ENCODE data around the gene GTF2I.
"Not testable (repeated sequence)": the region's sequence is repeated elsewhere in the genome, so short reads cannot be mapped to it uniquely, and the experiment has no call there.

Gene GTF2I

GRCh38 chr7:74722153-74722552 lies 64.6 kb downstream of the GTF2I start:
- TF ChIP-seq, protein P1, sequence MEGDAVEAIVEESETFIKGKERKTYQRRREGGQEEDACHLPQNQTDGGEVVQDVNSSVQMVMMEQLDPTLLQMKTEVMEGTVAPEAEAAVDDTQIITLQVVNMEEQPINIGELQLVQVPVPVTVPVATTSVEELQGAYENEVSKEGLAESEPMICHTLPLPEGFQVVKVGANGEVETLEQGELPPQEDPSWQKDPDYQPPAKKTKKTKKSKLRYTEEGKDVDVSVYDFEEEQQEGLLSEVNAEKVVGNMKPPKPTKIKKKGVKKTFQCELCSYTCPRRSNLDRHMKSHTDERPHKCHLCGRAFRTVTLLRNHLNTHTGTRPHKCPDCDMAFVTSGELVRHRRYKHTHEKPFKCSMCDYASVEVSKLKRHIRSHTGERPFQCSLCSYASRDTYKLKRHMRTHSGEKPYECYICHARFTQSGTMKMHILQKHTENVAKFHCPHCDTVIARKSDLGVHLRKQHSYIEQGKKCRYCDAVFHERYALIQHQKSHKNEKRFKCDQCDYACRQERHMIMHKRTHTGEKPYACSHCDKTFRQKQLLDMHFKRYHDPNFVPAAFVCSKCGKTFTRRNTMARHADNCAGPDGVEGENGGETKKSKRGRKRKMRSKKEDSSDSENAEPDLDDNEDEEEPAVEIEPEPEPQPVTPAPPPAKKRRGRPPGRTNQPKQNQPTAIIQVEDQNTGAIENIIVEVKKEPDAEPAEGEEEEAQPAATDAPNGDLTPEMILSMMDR (IDR thresholded peaks at IDR 0.05; ENCODE audit: low read depth, low read length): no peak
- no peak overlapping the region for H3K4me3 ChIP-seq (ENCODE audit: low read depth, low read length)
- in situ Hi-C loops (cut with HindIII; ENCODE audit: low sequenced_read_pairs): no loop called here
- DNase-seq (ENCODE audit: low read depth, low spot score): no peak

DNA sequence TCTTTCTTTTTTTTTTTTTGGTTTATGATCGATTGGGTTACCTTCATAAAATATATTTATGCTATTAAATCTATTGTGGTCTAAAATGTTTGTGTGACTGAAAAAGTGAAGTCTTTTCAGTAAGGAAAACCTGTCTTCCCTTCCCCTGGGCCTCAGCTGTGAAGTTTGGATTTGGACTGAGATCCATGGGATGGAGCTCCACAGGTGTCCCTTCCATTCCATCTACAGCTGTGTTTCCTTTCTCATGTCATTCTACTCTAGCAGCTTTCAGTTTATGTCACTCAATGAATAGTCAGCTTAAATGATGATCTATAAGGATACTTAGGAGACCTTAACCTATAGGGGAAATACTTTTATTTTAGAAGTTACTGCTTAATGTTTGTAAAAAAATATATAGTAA lies 68.3 kb downstream of the GTF2I start:
- no peak overlapping the region for H3K4me3 ChIP-seq (ENCODE audit: low read depth, low read length)
- no peak for DNase-seq (ENCODE audit: low read depth, low spot score)
- in situ Hi-C loops (cut with HindIII; ENCODE audit: low sequenced_read_pairs): no loop called here
- TF ChIP-seq, protein P1 (IDR thresholded peaks at IDR 0.05; ENCODE audit: low read depth, low read length): no peak

- no peak overlapping the region for H3K4me3 ChIP-seq (ENCODE audit: low read depth, low read length)
- in situ Hi-C loops (cut with HindIII; ENCODE audit: low sequenced_read_pairs): no loop called here
- DNase-seq (ENCODE audit: low read depth, low spot score): no peak
- TF ChIP-seq, protein P1 (IDR thresholded peaks at IDR 0.05; ENCODE audit: low read depth, low read length): no peak
Measured at GRCh38 chr7:74726309-74727101, 69.0 kb downstream of the GTF2I start.

GRCh38 chr7:74728686-74729085 lies 71.2 kb downstream of the GTF2I start:
- in situ Hi-C loops (cut with HindIII; ENCODE audit: low sequenced_read_pairs); H3K4me3 ChIP-seq (ENCODE audit: low read depth, low read length): not testable (repeated sequence)

DNA sequence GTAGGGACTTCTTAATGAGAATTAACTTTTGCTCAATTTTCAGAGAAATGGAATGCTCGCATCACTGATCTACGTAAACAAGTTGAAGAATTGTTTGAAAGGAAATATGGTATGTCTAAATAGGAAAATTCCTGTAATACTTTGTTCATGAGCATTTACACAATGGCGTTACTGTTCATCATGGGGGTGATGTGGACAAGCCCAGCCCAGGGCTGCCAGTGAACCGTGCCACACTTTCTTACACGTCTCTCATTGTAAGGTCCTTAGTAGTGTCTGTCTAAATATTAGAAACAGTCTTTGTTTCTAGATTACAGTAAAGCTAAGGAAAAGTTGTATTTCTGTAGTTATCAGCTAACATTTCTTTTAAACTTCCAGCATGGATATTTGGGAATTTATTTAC lies 72.7 kb downstream of the GTF2I start:
- in situ Hi-C loops (cut with HindIII; ENCODE audit: low sequenced_read_pairs); DNase-seq (ENCODE audit: low read depth, low spot score): not testable (repeated sequence)

More at GRCh38 chr7:74728686-74729085, 71.2 kb downstream of the GTF2I start:
- not testable (repeated sequence) for DNase-seq (ENCODE audit: low read depth, low spot score)

DNA sequence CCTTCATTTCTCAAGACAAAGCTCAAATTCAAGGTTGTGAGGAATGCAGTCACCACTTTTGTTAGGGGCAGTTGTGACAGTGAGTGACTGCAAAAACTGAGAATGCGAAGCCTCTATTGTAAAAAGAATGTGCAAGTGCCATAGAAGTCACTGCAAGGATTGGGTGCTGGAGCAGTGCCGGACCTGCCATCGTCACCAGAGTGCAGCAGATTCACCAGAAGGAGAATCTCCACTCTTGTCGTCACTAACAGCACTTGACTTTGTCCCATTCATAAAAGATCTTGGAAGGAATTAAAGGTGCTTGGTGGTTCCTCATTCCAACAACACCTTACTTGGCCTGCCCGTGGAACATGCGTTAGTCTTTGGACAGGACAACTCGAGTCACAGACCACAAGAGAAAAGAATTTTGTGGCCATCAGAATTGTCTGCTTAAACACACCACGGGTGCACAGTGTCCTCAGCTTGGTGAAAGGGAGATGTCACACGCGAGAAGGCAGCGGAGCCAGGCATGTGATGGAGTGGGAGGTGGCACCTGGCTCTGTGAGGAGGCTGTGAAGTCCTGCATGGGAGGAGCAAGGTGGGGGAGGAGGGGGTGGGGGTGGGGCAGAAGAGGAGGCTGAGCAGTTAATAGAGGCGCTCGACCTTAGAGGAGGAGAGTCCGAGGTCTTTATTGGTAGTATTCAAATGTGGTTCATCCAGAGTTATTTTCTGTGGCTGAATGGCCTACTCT lies 82.6 kb downstream of the GTF2I start:
- H3K4me3 ChIP-seq (ENCODE audit: low read depth, low read length); DNase-seq (ENCODE audit: low read depth, low spot score); in situ Hi-C loops (cut with HindIII; ENCODE audit: low sequenced_read_pairs): not testable (repeated sequence)

More for the DNA sequence above, 72.7 kb downstream of the GTF2I start:
- H3K4me3 ChIP-seq (ENCODE audit: low read depth, low read length): not testable (repeated sequence)

GRCh38 chr7:74743936-74744557 lies 86.5 kb downstream of the GTF2I start:
- in situ Hi-C loops (cut with HindIII; ENCODE audit: low sequenced_read_pairs); DNase-seq (ENCODE audit: low read depth, low spot score); H3K4me3 ChIP-seq (ENCODE audit: low read depth, low read length): not testable (repeated sequence)

DNA sequence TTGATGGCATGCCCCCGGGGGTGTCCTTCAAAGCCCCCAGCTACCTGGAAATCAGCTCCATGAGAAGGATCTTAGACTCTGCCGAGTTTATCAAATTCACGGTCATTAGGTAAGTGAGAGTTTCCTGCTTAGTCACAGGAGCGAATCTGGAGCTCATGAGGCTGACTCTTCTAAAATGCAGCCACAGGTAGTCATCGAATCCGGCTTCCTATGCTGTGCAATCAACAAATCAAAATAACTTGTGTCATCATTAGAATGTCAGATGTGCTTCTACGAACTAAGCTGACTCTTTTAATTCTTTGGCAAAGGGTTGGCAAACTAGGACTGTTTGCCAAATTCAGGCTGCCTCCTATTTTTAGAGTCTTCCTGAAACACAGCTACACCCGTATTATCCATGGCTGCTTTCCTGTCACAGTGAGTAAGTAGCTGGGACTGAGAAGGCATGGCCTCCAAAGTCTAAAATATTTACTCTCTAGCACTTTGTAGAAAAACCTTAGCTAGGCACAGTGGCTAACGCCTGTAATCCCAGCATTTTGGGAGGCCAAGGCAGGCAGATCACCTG lies 96.5 kb downstream of the GTF2I start:
- in situ Hi-C loops (cut with HindIII; ENCODE audit: low sequenced_read_pairs); DNase-seq (ENCODE audit: low read depth, low spot score); H3K4me3 ChIP-seq (ENCODE audit: low read depth, low read length): not testable (repeated sequence)

DNA sequence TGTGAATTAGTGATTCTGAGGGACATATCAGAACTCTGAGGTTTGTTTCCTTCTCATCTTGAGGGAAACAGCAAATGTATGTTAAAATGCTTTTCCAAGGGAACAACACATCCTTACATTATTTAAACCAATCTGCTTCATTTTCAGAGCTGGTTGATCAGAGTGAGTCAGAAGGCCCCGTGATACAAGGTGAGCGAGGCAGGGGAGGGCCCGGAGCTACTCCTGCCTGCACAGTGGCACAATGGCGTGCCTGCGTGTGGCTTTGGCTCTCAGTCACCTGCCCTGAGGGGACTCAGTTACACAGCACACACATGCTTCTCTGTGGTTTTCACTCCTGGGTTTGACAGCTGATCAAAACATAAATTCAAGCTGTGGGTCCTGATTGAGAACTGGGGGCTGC lies 99.2 kb downstream of the GTF2I start:
- H3K4me3 ChIP-seq (ENCODE audit: low read depth, low read length); DNase-seq (ENCODE audit: low read depth, low spot score); in situ Hi-C loops (cut with HindIII; ENCODE audit: low sequenced_read_pairs): not testable (repeated sequence)

GRCh38 chr7:74758268-74758667 lies 100.8 kb downstream of the GTF2I start:
- in situ Hi-C loops (cut with HindIII; ENCODE audit: low sequenced_read_pairs); H3K4me3 ChIP-seq (ENCODE audit: low read depth, low read length): not testable (repeated sequence)

DNA sequence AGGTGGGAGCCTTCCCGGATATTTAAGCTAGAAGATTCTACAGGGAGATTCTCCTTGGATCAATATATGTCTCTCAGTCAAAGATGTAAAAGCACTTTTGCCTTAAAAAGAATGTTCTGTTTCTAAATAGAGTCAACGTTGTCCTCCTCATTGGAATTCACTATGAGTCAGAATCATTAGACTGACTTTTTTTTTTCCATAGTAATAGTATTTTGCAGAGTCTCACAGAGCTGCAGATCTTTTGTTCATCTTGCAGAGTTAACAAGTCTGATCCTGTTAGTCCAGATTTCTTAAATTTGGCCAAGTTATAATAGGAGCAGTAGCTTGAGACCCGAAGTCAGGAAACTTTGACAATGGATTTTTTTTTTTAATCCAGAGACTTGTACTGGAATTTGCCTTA lies 101.5 kb downstream of the GTF2I start:
- in situ Hi-C loops (cut with HindIII; ENCODE audit: low sequenced_read_pairs); H3K4me3 ChIP-seq (ENCODE audit: low read depth, low read length); DNase-seq (ENCODE audit: low read depth, low spot score): not testable (repeated sequence)

More at GRCh38 chr7:74758268-74758667, 100.8 kb downstream of the GTF2I start:
- not testable (repeated sequence) for DNase-seq (ENCODE audit: low read depth, low spot score)

DNA sequence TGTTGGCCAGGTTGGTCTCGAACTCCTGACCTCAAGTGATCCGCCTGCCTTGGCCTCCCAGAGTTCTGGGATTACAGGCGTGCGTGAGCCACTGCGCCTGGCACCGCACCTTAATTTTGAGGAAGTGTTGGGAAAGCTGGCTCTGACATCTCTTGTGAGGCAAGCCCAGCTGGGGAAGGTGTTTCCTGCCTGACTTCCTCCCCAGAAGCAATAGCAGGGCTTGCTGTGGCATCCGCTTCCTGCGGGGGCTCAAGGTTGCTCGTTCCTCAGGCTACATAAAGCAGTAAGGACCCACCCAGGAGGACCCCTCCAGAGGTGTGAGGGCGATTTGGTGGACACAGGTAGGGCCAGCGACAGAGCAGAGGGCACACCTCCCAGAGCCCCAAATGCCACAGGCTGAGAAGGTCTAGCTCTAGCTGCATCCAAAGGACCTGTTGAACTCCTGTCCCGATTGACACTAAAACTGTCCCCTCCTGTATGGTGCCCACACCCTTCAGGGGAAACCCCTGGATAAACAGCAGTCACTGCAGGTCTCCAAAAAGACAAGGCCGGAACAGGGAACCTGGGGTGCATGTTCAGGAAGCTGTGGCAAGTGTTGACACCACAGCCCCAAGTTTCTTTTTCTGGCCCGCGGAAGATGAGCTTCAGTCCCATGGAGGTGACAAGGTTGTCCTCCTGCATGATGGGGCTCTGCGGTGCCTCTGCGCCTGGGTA lies 107.8 kb downstream of the GTF2I start:
- H3K4me3 ChIP-seq (ENCODE audit: low read depth, low read length); DNase-seq (ENCODE audit: low read depth, low spot score); in situ Hi-C loops (cut with HindIII; ENCODE audit: low sequenced_read_pairs): not testable (repeated sequence)

GRCh38 chr7:74766509-74766908 lies 109.0 kb downstream of the GTF2I start:
- in situ Hi-C loops (cut with HindIII; ENCODE audit: low sequenced_read_pairs); H3K4me3 ChIP-seq (ENCODE audit: low read depth, low read length); DNase-seq (ENCODE audit: low read depth, low spot score): not testable (repeated sequence)
